GM23248 (cell line): ENCODE measurements around the gene NOS1.

Experiments used
- EZH2 ChIP-seq: fragments of 200-600 bp; sonication (generic); IDR thresholded peaks from 2 replicates; pipeline ENCODE4 v1.6.1; 2018; ENCODE audit warnings: antibody characterized with exemption, mild to moderate bottlenecking; ENCODE audit not compliant: insufficient read depth, poor library complexity, severe bottlenecking
- EZH2phosphoT487 ChIP-seq: fragments of 200-600 bp; sonication (generic); IDR thresholded peaks from 2 replicates; pipeline ENCODE4 v1.6.1; 2018; ENCODE audit warnings: antibody characterized with exemption, moderate library complexity, mild to moderate bottlenecking, low read depth; ENCODE audit not compliant: insufficient read depth

DNA sequence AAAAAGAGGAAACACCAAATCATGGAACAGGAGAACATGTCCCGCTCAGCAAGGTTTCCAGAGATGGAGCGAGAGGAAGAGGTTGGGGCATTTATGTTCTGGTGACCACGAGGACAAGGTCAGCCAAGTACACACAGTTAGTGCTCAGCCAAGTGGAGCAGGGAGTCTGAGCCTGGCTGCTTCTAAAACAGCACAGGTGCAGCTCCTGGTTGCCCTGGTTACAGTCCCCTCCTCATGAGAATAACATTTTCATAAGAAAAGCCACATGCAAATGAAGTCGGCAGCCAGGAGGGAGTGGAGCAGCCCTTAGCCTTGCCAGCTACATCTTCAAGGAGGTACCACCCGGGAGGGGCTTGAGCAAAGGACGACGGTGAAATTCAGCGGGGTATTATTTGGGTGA, 81.8 kb downstream of the NOS1 start:
- TF ChIP-seq EZH2 (no peak), EZH2phosphoT487 (no peak)
